ENCODE measurements around the gene USP38.
A peak's percentile ranks its signal among the peaks of the same experiment; 100 is the strongest.
"Not testable (repeated sequence)": the region's sequence is repeated elsewhere in the genome, so short reads cannot be mapped to it uniquely, and the experiment has no call there.

The USP38 gene, protein sequence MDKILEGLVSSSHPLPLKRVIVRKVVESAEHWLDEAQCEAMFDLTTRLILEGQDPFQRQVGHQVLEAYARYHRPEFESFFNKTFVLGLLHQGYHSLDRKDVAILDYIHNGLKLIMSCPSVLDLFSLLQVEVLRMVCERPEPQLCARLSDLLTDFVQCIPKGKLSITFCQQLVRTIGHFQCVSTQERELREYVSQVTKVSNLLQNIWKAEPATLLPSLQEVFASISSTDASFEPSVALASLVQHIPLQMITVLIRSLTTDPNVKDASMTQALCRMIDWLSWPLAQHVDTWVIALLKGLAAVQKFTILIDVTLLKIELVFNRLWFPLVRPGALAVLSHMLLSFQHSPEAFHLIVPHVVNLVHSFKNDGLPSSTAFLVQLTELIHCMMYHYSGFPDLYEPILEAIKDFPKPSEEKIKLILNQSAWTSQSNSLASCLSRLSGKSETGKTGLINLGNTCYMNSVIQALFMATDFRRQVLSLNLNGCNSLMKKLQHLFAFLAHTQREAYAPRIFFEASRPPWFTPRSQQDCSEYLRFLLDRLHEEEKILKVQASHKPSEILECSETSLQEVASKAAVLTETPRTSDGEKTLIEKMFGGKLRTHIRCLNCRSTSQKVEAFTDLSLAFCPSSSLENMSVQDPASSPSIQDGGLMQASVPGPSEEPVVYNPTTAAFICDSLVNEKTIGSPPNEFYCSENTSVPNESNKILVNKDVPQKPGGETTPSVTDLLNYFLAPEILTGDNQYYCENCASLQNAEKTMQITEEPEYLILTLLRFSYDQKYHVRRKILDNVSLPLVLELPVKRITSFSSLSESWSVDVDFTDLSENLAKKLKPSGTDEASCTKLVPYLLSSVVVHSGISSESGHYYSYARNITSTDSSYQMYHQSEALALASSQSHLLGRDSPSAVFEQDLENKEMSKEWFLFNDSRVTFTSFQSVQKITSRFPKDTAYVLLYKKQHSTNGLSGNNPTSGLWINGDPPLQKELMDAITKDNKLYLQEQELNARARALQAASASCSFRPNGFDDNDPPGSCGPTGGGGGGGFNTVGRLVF

DNA sequence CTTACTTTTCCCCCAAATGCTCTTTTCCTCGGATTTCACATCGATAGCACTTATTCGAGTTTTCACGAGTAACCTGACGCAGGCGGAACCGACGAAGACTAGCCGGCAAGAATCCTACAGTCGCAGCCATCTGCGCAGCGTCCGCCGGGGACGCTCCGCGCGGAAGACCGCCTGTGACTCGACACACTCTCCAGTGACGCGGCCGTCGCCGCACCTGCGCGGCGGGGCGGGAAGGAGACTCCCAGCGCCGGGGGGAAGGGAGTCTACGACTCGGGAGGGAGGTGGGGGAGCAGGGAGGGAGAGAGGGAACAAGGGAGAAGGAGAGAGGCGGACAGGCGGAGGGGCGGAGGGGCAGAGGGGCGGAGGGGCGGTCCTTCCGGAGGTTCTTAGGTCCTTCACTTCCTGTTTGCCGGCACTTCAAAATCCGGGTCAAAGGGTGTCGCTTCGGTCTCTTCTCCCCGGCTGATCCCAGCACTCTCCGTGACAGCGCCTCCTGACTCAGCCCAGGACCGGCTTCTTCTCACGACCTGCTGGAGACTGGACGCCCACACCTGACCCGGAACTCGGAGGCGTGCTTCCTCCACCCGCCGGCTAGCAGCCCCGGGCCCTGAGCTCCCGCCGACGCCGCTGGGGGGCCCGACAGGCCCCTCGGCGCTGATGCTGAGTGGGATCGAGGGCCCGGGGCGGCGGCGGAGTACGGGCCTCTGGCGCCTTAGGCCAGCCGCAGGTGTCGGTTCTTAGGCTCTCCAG lies at the start of gene USP38:
TSS of gene USP38 (plus strand) at position 415 of the 750 bp plus-strand sequence. CDS start 534 bp downstream, outside the sequence.
- peak; percentile 95 for DNase-seq

DNA sequence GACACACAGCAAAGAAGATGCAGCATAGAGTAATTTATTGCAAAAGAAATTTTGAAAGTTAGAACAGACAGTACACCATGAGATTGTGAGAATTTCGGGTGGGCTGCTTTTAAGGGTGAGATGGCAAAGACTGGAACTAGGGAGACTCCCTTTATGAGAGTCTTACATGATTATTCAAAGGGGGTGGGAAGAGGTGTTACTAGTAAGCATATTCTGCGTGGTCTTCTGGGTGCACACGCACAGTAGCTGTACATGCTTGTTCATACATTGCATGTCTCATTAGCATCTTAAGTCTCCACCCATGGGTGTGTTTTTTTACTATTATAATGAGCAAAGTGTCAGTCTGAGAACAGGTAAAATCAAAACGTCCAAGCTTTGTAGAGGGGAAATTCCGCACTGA lies 49.4 kb upstream of the USP38 start:
- no peak for DNase-seq

DNA sequence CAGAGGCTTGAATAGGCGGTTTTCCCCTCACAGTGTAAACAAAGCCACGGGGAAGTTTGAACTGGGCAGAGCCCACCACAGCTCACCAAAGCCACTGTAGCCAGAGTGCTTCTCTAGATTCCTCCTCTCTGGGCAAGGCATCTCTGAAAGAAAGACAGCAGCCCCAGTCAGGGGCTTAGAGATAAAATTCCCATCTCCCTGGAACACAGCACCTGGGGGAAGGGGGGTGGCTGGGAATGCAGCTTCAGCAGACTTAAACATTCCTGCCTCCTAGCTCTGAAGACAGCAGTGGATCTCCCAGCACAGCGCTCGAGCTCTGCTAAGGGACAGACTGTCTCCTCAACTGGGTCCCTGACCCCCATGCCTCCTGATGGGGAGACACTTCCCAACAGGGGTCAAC lies 44.0 kb upstream of the USP38 start:
- no peak for DNase-seq

DNA sequence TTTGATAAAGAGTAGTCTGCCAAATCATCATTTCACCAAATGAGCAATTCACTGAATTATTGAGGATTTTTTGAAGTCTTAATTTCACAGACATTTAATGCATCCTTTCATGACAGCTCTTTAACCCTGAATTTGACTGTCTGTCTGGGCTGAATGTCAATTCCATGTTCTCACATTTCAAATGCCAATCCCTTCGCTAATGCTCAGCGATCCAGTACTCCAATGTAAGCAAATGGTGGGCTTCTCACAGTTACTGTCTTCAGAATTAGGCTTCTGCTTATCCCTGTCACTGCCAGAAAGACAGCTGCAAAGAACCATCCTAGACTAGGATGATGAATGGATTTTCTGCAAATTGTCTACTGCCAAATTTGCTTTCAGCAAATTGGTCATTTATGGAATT lies 36.2 kb upstream of the USP38 start:
- no peak for DNase-seq

DNA sequence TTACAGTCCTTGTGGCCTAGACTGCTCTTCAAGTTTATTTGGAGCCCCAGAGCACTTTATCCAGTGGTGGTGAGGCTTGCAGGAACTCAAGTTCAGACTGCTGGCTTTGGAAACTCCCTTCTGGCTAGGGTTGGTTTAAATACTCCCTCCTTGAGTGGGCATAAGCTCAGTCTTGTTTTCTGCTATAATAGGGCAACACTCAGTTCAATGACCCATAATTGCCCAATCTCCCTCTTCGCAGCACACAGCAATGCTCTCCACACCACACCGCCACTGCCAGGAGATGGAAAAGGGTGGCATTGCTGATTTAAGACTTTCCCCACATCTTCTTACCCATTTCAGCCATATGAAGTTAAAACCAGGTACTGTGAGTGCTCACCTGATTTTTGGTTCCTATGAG lies 27.9 kb upstream of the USP38 start:
- DNase-seq = no peak

DNA sequence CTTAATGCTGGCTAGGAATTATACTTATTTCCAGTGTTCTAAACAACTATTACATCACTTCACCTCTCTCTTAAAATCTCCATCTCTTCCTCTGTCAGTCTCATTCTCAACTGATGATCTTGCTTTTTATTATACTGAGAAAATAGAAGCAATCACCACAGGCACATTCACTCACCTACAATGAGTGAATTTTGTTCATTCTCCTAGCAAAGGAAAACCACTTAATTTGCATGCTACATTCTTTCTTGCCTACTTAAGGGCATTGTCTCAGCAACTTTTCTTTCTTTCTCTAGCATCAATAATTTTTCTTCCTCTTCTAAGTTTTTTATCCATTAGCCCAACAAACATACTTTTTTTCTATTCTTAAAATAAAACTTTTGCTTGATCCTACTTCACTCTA lies 21.1 kb upstream of the USP38 start:
- no peak for DNase-seq

DNA sequence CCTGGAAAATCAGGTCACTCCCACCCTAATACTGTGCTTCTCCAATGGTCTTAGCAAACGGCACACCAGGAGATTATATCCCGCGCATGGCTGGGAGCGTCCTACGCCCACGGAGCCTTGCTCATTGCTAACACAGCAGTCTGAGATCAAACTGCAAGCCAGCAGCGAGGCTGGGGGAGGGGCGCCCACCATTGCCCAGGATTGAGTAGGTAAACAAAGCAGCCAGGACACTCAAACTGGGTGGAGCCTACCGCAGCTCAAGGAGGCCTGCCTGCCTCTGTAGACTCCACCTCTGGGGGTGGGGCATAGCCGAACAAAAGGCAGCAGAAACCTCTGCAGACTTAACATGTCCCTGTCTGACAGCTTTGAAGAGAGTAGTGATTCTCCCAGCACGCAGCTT lies 18.0 kb upstream of the USP38 start:
- not testable (repeated sequence) for DNase-seq

DNA sequence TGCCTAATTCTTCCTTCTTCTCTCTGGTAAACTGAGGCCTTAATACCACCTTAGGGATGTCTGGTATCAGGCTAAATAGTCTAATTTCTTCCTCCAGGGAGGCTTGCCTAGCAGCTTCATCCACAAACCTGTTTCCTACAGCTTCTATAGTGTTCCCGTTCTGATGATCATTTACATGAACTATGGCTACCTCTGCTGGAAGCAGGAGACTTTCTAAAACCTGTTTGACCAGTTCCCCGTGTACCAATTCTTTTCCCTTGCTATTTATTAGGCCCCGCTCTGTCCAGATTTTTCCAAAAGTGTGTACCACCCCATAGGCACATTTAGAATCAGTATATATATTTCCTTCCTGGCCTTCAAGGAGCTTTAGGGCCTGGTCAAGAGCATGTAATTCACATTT lies 5.8 kb upstream of the USP38 start:
- DNase-seq = no peak

DNA sequence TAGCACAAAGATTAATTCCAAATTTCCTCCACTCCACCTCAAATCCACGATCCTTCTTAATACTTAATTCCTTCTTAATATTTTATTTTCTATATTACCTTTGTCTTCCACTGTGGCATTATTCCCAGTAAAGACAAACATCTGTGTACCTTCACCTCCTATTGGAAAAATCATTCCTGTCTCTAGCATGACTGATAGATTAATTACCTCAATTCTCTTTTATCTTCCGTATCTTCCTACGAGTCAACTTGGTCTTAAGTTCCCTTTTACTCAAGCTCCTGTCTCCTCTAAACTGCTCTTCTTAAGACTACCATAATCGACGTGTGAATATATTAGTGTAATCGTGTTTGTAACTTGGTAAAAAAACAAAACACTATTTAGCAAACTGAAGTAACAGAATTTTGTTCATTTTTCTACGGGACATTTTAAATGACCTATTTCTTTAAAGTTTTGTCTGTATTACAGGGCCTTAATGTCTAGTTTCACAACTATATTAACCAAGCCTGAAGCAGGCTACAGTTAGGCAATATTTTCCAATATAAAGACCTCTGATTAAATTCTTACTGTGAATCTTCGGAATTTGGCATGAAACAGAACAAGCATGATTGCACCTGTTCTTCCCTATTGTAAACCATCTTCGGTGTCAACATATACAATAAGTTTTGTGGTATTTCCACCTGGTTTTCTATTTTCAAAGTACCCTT lies 1.1 kb upstream of the USP38 start:
- DNase-seq = no peak

DNA sequence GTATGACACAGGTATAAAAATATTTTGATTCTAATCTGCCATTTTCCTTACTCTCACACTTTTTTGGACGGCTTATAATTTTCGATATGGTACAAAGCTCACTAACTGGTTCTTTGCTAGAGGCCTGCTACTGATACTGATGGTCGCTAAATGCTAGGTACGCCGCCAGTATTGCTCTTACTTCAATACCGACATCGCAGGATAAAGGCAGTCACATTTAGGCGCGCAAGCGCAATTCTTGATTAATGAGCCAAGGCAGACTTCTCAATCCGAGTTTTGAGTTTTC lies 557 bp upstream of the USP38 start:
- no peak for DNase-seq

DNA sequence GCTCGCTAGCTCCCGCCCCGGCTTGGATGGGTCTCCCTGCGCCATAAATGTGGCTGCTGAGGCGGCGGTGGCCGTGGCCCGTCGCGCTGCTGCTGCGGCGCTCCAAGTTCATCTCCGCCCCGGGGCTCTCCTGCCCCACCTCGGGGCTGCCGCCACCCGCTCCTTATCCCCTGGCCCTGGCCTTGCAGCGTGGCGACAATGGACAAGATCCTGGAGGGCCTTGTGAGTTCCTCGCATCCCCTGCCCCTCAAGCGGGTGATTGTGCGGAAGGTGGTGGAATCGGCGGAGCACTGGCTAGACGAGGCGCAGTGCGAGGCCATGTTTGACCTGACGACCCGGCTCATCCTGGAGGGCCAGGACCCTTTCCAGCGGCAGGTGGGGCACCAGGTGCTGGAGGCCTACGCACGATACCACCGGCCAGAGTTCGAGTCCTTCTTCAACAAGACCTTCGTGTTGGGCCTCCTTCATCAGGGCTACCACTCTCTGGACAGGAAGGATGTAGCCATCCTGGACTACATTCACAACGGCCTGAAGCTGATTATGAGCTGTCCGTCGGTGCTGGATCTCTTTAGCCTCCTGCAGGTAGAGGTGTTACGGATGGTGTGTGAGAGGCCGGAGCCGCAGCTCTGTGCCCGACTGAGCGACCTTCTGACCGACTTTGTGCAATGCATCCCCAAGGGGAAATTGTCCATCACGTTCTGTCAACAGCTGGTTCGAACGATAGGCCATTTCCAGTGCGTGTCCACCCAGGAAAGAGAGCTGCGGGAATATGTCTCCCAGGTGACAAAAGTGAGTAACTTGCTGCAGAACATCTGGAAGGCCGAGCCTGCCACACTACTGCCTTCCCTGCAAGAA lies 763 bp downstream of the USP38 start:
- DNase-seq = no peak

DNA sequence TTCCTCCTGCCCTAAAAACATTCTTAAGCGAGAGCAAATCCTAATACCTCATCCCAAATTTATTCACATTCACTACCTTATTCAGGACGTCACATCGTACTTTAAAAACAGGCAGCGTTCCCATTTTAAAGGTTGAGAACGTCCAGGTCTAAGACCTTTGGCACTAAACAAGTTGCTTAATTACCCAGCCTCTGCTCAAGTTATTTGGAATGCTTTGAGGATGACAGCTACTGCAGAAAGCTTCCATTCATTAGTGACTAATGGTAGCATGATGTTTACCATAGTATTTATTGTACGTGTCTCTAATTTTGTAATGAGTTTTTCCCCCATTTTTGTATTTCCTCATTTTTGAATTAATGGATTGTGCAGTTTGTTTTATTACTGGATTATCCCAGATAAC lies 1.5 kb downstream of the USP38 start:
- no peak for DNase-seq

DNA sequence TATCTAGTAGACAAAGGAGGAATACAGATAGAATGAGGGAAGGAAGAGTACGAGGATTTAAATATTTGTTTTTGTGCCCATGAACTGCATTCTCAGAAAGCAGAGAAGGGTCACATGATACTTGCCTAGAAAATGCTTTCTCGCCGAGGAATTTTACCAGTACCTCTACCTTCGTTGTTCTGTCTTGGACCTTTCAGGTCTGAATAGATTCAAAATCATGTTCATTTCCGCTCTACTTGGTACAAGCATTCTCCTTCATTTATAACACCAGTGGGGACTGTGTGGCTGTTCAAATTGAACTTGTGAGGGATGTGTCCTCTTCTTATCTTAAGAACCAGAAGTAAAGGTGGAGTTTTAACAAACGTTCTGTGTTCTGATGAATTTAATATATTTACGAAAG lies 1.9 kb downstream of the USP38 start:
- no peak for DNase-seq

DNA sequence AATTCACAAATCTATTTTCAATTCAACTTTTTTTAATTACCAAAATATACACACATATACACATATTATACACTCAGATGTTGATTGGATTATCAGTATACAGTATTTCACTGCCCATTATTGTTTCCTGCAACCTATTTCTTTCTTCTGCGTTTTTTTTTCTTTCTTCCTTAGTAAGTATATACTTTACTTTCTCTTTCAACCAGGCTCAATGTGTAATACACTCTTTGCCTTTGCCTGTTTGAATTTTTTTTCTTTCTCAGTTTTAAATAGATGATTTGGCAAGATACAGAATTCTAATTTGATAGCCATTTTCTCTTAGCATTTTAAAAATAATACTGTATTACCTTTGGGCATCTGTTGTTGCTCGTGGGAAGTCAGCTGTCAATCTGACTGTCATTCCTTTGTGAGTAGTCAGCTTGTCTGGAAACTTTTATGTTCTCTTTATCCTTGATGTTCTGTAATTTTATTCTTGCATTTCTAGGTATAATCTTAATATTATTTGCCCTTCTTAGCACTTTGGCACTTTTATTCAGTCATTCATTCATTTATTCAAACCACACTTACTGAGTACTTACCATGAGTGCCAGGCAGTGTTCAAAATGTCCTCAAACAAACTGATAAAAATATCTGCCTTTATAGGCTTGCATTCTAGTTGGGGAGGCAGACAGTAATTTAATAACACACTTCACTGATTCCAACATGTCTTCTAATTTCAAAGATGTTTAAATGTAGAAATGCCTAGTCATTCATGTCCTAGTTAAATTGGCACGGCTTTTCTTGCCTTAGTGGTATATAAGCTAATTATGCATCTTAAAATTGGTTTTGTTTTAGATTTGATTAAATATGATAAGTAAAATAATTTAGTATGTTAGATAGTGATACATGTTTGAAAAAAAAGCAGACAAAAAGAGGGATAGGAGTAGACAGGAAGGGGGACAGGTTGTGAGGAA lies 3.7 kb downstream of the USP38 start:
- no peak for DNase-seq

DNA sequence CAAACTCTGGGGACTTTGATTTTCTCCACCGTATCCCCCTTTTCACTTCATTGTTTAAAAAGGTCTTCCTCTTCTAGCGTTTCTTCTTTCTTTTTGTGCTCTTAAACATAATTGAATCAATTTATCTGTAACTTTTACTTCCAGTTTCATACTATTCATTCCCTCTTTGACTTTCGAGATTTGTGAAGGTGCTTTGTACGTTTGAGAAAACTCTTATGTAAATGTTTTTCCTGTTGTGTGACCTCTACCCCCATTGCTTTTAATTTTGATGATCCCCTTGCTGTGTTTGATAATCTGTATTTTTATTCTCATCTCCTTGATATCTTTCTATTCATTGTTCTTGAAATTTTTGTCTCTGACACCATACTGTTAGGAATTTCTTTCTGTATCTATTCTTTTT lies 4.8 kb downstream of the USP38 start:
- DNase-seq = no peak

DNA sequence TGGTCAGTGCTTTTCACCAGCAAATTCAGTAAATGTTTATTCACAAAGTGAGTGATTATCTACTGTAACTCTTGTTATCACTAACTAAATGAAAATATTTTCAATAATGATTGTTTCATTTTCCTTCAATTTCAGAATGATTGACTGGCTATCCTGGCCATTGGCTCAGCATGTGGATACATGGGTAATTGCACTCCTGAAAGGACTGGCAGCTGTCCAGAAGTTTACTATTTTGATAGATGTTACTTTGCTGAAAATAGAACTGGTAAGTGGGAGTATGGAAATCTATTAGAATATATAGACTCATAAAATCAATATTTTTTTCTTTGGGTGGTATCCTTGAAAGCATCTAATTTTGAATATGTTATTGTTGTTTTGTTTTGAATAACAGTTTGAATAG lies 10.9 kb downstream of the USP38 start:
- no peak for DNase-seq

DNA sequence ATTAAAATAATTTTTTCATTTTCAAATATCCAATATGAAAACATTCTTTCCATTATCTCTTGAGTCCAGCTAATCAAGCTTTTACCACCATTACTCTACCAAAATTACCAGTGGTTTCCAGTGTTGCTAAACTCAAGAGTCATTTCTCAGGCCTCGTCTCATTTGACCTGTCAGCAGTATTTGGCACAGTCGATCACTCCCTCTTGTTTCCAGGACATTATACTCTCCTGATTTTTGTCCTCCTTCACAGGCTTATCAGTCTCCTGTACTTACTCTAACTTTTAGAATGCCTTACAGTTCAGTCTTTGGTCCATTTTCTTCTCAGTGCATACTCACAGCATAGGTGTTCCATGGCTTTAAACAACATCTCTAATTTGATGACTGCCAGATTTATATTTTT lies 11.6 kb downstream of the USP38 start:
- DNase-seq = no peak

DNA sequence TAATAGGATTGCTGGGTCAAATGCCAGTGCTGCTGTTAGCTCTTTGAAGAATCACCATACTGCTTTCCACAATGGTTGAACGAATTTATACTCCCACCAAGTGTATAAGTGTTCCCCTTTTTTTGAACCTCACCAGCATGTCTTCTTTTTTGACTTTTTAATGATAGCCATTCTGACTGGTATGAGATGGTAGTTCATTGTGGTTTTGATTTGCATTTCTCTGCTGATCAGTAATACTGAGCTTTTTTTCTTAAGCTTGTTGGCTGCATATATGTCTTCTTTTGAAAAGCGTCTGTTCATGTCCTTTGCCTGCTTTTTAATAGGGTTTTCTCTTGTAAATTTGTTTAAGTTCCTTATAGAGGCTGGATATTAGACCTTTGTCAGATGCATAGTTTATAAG lies 14.8 kb downstream of the USP38 start:
- DNase-seq = no peak

DNA sequence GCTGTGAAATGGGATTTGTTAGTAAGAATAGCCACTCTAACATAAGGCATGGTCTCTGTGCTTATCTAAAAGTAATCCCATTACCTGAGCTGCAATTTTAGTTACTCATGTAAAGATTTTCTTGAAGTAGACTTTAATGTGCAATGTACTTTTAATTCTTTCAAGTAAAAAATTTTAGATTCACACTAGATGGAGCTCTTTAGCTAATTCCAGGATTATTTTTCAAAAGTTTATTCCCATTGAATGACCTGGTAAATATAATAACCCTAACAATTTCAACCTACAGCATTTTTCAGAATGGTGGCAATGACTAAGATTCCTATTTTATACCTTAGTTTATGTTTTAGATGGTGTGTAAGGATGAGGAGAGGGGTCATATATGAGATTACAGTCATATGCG lies 18.1 kb downstream of the USP38 start:
- DNase-seq = no peak

DNA sequence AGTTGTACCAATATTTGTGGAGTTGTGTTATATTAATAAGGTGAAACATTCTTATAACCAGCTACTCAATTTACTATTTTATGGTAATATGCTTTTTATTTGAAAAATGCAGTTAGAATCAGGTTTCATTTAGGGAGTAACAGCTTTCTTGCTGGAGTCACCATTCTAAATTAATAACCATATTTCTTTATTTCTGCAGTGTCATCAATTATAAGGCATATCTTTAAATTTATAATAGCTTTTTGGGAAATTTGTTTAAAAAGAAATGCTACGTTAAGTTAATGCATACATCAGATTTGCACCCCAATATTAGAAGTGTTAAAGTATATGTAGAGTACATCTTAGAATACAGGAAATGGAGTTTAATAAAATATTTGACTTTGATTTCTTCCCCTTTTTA lies 18.9 kb downstream of the USP38 start:
- DNase-seq = no peak

DNA sequence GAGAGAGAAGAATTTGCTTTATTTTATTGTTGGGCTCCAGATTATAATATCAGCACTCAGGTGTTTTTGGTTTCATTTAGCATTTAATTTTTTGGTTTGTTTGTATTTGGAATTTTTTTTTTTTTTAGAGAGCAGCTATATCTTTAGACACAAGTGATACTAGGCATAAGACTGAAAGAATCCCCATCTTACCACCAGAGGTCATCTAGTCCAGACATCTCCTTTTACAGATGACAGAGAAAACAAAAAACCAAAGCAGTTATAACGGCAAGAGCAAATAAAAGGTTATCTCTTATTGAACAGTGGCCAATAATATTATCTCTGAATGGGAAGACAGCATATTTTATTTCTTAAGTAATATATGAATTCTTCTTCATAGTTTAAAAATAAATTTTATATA lies 22.8 kb downstream of the USP38 start:
- DNase-seq = no peak
